Cerebellar nuclear complex (tissue), 1 donor: ENCODE results near the gene GRM1.

Source experiments
- DNase-seq, 2 experiments: peaks; one replicate each; lab custom pipeline; 2025; lab: John Stamatoyannopoulos, UW

The GRM1 gene

GRCh38 chr6:146028851-146029572 lies at the start of gene GRM1:
TSS of gene GRM1 (plus strand) at chr6:146029062. CDS start at chr6:146029518, 456 bp downstream.
- no peak for DNase-seq

DNA sequence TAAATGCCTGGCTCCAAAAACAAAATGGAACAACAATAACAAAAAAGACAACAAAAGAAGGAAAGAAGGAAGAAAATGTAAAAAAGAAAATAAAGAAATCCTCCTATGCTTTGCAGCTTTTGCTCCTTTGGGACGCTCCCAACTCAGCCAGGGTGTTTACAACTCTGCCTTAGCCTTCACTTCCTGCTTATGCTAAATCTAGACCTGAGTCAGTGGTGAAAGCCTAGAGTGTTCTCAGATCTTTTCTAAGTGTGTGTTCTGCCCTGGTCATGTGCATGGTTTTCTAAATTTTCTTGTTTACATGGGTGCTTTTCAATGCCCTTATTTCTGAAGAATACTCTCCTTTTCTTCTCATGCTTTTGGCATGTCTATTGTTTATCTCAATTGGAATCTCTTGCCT lies 19.5 kb upstream of the GRM1 start:
- DNase-seq, result no peak

GRCh38 chr6:146014233-146014632 lies 14.6 kb upstream of the GRM1 start:
- no peak for DNase-seq

DNA sequence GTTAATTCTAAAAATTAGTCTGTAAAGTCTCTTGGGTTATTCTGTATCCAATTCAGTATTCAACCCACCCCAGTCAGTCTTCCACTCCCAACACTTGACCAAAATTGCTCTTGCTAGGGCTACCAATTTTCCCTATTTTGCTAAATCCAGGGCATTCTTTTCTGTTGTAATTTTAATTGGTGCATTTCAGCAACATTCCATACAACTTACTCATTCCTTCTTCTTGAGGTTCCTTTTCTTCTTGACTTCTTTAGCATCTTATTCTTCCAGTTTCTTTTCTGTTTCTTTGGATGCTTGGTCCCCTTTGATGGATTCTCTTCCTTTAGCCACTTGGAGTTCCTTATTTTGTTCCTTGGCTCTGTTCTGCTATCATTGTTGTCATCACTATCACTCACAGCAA lies 11.2 kb upstream of the GRM1 start:
- DNase-seq, result no peak

- DNase-seq, result peak; percentile 31 to 36
Observed at GRCh38 chr6:146026873-146027272, 2.0 kb upstream of the GRM1 start.

DNA sequence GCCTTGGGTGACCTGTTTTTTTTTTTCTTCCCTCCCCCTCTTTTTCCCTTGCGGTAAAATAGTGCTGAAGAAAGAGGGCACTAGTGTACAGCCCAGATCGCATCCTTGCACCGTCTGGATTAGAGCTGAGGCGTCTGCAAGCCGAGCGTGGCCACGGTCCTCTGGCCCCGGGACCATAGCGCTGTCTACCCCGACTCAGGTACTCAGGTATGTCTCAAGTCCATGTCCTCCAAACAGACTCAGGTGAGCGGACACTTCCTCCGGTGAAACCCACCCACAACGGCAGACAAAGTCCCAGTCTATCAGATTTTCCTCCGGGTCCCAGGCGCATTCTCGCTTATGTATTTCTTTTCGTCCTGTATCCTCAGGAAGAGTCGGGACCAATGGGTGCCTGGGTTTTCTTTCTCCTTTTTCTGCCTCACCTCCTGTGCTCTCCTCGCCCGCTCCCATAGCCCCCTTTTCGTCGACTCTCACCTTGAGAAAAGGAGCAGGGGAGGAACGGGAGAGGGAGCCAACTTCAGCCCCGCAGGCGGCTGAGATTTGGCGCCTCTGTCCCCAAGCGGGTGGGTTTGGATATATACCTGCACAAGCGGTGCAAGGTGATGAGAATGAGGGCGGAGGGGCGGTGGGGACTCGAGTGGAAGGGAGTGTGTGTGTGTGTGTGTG lies 1.1 kb upstream of the GRM1 start:
- peak in 1 of 2 experiments; percentile 35 for DNase-seq

- no peak for DNase-seq
Observed at GRCh38 chr6:146028252-146028795, 538 bp upstream of the GRM1 start.

DNA sequence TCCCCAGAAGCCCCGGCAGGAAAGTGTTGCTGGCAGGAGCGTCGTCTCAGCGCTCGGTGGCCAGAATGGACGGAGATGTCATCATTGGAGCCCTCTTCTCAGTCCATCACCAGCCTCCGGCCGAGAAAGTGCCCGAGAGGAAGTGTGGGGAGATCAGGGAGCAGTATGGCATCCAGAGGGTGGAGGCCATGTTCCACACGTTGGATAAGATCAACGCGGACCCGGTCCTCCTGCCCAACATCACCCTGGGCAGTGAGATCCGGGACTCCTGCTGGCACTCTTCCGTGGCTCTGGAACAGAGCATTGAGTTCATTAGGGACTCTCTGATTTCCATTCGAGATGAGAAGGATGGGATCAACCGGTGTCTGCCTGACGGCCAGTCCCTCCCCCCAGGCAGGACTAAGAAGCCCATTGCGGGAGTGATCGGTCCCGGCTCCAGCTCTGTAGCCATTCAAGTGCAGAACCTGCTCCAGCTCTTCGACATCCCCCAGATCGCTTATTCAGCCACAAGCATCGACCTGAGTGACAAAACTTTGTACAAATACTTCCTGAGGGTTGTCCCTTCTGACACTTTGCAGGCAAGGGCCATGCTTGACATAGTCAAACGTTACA lies 817 bp downstream of the GRM1 start:
- DNase-seq, result peak in 1 of 2 experiments; percentile 39

GRCh38 chr6:146032387-146032786 lies 3.5 kb downstream of the GRM1 start:
- no peak for DNase-seq

DNA sequence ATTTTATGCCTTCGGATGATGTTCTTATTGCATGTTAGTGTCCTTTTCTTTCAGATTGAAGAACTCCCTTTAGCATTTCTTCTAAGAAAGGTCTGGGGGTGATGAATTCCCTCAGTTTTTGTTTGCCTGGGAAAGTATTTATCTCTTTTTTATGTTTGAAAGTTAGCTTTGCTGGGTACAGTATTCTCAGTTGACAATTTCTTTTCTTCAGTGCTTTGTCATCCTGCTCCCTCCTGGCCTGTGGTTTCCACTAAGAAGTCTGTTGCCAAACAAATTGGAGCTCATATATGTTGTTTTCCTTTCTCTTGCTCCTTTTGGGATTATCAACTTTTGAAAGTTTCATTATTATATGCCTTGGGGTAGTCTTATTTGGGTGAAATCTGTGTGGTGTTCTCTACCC lies 11.5 kb downstream of the GRM1 start:
- no peak for DNase-seq

DNA sequence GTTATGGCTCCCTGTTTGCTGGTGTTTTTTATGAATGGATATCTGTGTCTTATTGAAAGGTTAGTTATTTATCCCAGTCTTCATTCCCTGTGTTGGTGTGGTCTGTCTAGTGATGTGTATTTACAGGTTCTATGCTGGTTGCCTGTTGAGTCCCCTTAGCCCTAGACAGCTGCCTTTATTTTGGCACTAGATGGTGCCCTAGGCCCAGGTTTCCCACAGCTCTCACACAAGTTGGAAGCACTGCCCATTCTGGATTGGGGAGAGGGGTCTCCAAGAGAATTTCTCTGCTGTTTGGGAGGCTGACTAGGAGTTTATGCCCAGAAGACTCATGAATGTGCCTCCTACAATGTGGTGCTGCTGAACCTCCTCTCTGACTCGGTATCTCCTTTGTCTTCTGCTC lies 12.4 kb downstream of the GRM1 start:
- DNase-seq, result no peak

DNA sequence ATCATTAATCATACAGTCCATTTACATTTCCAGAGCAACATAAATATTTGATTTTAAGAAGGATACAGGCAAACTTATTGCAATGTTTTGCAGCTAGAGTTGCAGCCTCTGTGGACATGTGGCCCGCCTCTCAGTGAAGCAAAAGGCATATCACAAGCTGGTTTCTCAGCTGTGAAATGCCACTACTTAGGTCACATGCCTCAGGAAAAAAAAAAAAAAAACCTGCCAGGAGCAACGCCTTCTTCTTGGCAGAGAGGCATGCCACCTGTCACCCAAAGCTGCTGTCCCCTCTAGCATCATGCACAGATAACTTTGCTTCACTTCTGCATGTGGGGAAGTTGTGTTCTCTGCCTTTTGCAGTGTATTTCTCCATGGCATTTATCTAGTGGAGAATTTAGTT lies 18.5 kb downstream of the GRM1 start:
- peak; percentile 16 to 86 for DNase-seq

DNA sequence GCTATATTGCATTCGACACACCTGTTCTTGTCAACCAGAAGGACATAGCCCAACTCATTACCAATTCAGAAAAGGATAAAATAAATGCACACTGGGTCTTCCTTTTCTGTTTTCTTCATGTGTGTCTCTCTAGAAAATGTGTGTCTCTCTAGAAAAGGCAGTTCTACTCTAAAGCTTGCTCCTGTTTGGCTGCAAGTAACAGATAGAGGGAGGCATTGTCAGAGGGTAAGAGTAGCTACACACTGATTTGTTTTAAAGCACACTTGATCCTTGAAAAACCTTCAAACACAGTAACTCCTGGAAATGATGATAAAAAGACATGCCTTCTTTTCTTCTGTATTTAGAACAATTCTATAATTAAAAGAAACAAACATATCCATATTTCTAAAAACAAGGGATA lies 21.3 kb downstream of the GRM1 start:
- no peak for DNase-seq

GRCh38 chr6:146056506-146056905 lies 27.6 kb downstream of the GRM1 start:
- DNase-seq, result no peak

DNA sequence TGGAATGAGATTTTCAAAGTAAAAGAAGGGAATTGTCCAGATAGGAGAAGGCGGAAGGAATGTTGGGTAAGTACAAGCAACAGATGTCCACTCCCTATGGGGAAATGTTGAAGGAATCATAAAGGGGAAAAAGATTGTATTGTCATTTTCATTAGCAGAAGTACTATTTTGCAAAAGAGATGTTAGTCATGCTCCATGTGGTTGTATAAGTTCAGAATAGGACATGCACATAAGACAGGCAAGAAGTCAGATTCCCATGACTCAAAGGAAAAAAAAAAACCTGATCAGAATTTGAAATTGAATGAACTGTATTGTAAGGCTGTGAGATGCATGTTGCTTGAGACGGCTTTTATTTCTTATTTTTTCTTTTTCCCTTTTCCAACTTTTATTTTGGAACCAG lies 36.8 kb downstream of the GRM1 start:
- DNase-seq, result no peak

GRCh38 chr6:146066506-146066905 lies 37.6 kb downstream of the GRM1 start:
- DNase-seq, result no peak

- DNase-seq, result no peak
Observed at GRCh38 chr6:146071781-146072180, 42.9 kb downstream of the GRM1 start.

DNA sequence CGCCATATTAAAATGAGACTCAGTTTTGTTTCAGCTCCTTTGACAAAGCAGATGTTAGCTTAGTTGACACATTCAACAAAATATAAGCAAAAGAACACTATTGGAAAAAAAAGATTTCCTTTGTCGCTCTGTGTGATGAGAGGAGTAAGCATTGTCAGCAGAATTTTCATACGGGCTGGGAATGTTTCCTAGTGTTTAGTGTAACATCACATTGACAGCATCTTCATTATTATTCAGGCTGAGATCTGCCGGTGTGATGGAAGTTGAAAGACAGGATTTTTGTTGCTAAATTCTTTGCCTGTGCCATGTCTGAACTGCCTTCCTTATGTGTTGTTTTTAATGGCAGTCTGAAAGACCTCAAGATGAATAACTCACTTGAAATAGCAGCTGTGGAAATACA lies 49.1 kb downstream of the GRM1 start:
- no peak for DNase-seq

DNA sequence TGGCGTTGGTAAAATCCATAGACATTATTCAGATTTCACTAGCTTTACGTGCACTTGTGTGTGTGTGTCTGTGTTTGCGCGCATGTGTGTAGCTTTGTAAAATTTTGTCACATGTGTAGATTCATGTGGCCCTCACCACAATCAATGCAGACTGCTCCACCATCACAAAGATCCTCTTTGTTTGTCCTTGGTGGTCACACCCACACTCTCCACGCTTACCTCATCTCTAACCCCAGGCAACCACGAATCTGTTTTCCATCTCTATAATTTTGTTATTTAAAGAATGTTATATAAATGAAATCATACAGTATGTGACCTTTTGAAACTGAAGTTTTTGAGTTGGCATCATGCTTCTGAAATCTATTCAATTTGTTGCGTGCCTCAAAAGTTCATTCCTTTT lies 58.5 kb downstream of the GRM1 start:
- DNase-seq, result no peak

GRCh38 chr6:146090474-146090873 lies 61.6 kb downstream of the GRM1 start:
- DNase-seq, result no peak

DNA sequence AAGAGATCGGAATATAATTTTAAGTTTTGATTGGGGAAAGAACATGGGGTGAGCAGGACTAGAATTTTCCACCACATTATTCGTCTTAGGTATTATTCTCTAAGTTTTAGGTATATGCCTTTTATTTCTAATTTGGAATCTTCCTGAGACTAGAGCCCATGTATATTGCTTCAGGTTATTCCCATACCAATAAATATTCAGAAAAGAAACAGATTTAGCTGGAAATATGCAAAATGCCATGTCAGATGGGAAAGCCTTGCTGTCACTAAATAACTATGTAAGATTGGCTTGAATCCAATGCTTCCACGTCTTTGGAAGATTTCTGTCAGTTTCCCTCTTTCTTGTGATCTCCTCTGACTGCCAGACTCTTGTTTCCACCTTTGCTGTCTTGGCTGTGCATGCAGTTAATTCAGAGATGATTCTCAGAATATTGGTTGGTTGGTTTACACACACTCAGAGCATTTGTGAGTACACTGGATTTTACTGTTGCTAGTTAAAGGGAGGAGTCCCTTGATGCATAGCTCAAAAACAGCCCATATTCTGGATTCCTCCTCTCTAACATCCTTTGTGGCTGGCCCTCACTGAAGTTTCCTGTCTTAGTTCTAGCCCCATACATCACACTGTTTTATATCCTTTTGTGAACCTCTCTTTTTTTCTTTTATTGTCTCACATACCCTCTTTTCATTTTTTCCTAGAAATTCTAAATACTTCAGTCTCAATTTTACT lies 64.3 kb downstream of the GRM1 start:
- DNase-seq, result no peak

DNA sequence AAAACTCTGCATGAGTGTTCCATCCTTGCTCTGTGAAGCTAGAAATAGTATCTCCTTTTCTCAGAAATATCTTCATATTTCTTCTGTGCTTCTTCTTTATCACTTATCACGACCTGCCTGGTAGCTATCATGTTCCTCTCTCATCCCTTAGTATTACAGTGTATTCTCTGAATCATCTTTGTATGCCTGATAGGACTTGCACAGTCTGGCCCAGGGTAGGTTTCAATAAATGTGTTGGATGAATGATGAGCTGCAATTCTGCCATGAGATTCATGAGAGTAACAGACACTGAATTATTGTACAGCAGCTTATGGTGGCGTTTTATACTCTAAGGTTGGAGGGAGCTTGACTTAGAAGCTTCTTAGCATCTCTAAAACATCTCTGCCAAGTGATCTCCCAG lies 66.6 kb downstream of the GRM1 start:
- DNase-seq, result no peak
